Mammary epithelial cell (primary cell): ENCODE data around the gene ZFAND2B.

Experiments used
- CTCF ChIP-seq, 2 donors: IDR thresholded peaks in 1 of 2; conservative IDR thresholded peaks in 1 of 2; 2 replicates each; pipeline ENCODE4 v1.5.1; 2011 to 2012; ENCODE audit warnings: inconsistent platforms in 2 of 2, low read length in 2 of 2, mild to moderate bottlenecking in 2 of 2, control low read depth in 1 of 2, low read depth in 1 of 2; ENCODE audit not compliant: insufficient read depth in 1 of 2; ENCODE audit errors: extremely low read depth in 1 of 2
- EZH2 ChIP-seq: IDR thresholded peaks from 2 replicates; pipeline ENCODE4 v1.6.1; 2012; ENCODE audit warnings: low read length, inconsistent platforms, borderline replicate concordance

DNA sequence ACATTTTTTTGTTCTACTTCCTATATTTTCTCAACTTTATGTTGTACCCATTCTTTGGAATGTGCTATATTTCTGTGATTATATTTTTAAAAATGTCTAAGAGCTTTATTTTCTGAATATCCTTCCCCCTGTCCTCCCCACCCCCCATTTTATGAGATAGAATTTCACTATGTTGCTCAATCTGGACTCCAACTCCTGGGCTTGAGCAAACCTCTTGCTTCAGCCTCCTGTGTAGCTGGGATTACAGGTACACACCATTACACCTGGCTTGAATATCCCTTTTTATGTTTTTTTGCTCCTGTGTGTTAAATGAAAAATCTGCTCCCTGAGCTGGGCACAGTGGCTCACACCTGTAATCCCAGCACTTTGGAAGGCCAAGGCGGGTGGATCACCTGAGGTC, 9.2 kb upstream of the ZFAND2B start:
- TF ChIP-seq CTCF (conservative IDR thresholded peaks at IDR 0.05 in 1 of 2, IDR thresholded peaks at IDR 0.05 in 1 of 2; ENCODE audit: extremely low read depth in 1 of 2, insufficient read depth in 1 of 2, low read depth in 1 of 2, low read length in 2 of 2) (no peak), EZH2 (no peak)
